ENCODE results near the gene ARHGEF12.

Gene ARHGEF12

GRCh38 chr11:120335908-120336640, at the start of gene ARHGEF12:
ARHGEF12 (plus strand) TSS chr11:120336413; CDS start chr11:120337244, 831 bp downstream.
- peak; percentile 41 to 94 (median 86) for DNase-seq

- DNase-seq, result no peak
Measured at GRCh38 chr11:120288021-120288420, 48.2 kb upstream of the ARHGEF12 start.

DNA sequence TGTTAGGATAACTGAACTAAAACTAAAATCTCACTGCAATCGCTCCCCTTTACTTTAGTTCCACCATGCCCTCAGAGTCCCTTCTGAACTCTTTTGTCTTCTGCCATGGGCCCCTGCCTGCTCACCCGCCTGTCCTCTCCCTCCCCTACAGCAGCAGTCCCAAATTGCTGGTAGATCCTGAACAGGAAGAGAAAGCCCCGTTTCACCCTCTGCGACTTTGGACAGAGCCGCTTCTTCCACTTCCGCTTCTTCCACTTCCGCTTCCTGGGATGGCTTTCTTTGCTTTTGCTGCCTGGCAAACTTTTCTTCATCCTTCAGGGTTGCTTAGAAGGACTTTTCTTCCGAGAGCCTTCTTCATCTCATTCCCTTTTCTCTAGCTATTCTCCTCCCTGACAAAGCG, 46.8 kb upstream of the ARHGEF12 start:
- DNase-seq, result no peak

- no peak for DNase-seq
Measured at GRCh38 chr11:120290956-120291355, 45.3 kb upstream of the ARHGEF12 start.

DNA sequence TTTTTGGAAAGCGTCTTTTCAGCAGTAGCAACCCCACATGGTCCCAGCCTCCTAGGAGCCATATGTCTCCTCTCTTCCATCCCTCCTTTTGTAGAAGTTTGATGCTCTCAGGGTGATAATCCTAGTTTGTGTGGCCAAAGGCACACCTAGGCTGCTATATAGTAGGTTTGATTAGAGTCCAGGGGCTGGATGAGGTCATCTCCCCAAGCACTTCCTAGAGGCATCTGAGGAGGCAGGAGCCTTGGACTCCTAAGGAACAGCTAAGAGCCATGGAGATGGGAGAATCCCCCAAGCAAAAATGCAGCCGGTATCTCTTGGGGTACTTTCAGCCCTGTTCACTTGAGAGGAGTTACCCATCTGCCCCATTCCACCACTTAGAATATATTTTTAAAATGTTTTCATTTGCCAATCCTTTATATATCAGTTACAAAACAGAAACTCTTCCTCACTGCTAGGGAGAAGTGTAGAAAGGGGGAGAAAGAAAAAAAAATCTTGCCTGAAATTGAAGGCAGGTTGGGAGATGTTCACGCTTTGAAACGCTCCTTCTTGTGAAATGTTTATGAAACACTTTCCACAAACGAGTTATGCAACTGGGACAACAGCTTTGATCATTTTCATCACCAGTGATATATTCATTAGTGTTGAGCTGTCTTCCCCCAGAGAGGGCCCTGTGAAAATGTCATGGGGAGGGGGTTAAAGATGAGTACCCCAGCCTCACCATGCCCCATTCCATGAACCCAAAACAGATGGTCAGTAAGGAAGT, 43.0 kb upstream of the ARHGEF12 start:
- no peak for DNase-seq

DNA sequence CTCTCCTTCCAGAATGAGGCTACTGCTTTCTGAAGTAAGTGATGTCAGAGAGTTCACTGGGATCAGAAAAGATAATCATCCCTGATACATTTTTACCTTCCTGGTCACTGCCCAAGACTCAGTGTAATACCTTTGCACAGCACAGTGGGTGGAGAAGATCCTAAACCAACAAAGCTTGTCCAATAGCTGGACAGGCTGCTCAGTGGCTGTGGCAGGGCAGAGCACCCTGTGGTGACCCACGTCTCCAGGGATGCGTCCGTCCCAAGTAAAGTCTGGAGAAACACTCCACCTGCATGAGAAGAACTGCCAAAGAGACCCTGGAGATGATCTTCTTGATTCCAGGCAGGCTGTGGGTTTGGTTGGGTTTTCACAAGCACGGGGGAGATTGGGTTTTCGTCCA, 42.1 kb upstream of the ARHGEF12 start:
- no peak for DNase-seq

DNA sequence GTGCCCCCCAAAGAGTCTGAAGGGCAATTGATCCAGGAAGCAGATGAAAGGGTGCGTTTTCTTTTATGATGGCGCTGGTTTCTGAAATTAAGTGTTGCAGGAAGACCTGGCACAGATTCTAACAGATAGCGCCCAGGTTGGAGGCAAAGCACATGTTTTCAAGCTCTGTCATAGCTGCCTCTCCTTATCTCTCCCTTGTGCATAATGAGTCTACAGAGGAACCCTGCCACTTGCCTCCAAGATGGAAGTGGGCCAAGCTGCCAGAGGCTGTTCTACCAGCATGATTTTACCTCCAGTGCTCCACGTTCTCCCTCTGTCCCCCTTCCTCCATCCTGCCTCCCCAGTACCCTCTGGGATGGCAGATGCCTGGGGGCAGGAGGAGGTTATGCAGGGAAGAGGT, 41.1 kb upstream of the ARHGEF12 start:
- DNase-seq, result no peak

- DNase-seq, result no peak
Measured at GRCh38 chr11:120296554-120296953, 39.7 kb upstream of the ARHGEF12 start.

DNA sequence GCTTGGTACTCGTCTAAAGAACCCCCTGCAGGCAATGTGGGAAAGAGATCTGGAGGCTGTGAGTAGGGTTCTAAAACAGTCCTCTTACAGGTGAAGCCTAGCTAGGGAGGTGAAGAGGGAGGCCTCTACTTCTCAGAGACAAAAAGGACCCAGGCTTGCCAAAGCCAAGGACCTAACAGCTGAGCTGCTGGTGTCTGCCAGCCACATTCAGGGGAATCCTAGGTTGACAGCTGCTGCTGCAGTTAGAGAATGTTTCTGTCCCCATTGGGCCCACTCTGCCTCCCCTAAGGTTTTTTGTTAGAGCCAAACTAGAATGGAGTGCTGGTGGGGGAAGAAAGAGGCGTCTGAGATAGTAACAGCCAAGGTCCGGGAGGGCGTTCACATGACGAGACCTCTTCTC, 37.8 kb upstream of the ARHGEF12 start:
- no peak for DNase-seq

DNA sequence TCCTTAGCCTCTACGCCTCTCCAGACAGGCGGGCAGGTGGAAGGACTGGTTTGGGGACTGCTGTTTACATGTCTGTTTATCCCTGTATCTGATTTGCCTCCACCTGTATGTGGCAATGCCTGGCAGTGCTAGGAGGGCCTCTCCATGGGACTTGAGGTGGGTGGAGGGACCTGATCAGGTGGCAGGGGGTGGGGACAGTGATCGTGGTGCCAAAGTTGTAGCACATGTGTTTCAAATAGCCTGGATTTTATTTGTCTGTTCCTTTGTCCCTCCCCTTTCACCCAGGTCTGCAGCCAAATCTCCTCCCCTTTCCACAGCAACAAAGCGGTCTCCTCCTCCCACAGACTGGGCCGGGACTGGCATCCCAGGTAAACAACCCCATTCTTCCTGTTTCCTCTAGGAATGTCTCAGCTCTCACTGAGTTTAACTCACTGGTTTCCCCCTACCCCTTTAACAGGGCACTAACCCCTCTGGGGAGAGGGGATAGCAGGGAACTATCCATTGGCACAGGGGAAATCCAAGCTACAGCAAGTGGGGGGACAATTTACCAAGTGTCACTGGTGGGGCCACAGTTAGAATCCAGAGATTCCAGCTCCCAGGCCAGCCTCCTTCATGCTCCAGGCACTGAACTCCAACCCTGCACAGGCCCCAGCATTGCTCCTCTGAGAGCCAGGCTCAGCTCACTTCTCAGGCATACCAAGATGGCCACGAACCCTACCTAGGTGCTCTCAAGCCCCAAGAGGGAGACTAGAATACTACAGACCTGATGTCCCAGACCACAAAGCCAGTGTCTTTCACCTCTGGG, 34.0 kb upstream of the ARHGEF12 start:
- DNase-seq, result no peak

DNA sequence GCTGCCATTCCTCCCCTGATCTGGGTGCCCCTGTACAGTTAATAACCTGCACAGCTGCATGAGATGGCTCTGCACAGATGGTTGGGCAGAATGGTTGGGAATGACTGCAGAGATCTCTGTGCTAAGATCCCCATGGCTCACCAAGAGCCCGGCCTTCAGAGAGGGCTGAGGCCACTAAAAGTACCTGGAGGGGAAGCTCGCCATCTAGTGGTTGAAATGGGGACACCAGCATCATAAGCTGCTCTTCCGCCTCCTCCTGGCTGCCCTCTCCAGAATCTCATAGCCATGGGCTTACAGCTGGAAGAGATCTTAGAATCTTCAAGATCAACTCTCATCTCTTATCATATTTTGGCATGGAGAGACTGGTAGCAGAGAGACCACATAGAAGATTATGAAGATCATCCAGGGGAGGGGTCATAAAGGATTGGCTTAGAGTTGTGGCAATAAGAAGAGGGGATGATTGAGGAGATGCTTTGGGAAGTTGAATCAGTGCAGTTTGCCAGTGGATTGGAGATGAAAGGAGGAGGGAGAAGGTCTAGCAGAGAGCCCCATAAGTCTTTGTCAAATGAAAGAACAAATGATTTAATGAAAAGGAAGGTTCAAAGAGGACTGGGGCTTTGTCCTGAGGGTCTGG, 33.1 kb upstream of the ARHGEF12 start:
- DNase-seq, result peak in 22 of 56 donors; percentile 5 to 72 (median 19)

GRCh38 chr11:120304526-120304925, 31.7 kb upstream of the ARHGEF12 start:
- no peak for DNase-seq

- DNase-seq, result no peak
Measured at GRCh38 chr11:120305286-120305685, 30.9 kb upstream of the ARHGEF12 start.

DNA sequence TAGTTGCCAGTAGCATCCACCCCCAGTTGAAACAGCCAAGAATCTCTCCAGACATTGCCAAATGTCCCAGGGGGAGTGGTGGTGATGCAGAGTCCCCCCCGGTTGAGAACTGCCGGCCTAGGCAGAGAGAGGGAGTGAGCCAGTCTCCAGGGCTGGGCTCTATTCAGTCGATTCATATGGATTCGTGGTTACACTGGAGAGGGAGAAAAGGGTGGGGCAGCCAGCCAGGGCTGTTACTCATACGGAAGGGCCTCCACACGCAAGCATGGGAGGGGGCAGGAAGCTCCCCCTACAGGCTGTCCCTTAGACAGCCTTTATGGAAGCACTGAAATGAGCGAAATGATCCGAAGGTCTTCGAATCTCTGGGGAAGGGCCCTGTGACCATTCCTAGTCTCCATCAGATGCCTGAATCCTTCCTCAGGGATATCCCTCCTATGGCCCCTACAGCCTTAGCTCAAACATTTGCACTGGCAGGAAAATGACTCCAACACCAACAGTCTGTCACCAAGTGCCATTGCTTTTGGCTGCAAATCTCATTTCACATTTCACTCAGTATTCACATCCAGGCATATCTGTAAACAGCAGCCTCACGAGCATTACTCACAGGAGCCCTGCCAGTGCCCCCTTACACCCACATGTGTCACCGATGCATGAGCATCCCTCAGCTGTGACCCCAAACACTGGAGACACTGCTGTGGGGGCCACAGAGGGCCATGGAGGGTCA, 29.5 kb upstream of the ARHGEF12 start:
- DNase-seq, result no peak

- no peak for DNase-seq
Measured at GRCh38 chr11:120307476-120307875, 28.7 kb upstream of the ARHGEF12 start.

DNA sequence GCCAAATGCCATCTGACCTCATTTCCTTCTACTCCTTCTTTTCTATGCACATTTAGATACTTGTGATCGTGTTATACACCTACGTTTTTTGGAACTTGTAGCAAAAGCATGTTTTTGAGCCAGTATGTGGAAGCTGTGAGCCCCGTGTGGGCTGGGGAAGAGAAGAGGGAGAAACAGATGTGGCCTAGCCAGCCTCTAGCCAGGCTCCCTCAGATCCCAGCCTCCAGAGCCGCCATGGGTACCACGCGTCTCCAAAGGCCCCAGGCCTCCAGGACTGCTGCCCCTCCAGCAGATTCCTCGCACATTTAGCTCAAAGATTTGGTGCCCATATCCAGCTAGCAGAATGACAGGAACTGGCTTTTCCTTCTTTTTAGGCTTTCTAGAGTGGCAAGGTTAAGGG, 28.1 kb upstream of the ARHGEF12 start:
- peak in 2 of 56 donors; percentile 22 to 29 for DNase-seq

GRCh38 chr11:120310870-120311269, 25.3 kb upstream of the ARHGEF12 start:
- DNase-seq, result no peak

DNA sequence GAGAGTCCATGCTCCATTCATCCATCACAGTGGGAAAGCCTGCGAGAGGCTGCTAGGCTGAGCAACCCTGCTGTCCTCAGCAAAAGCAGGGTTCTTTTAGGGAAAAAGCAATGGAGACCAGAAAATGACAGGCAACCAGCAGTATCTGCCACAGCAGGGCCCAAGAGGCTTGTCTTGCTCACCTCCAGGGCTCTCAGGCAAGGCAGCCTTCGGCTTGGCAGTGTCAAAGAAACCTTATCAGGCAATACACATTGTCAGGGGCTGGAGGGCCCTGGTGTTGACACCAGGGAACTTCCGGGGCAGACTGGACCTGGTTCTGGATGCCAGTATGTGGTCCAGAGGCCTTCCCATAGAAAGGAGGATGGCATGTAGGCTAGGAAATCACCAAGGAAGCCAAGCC, 21.4 kb upstream of the ARHGEF12 start:
- no peak for DNase-seq

- DNase-seq, result peak in 2 of 56 donors; percentile 11 to 31
Measured at GRCh38 chr11:120316880-120317688, 19.1 kb upstream of the ARHGEF12 start.

All from amygdala (tissue), 56 donors.